ENCODE measurements around the gene SIPA1L3. TPM values are rescaled to one million over a fixed set of nuclear protein-coding genes. Genes with fewer than 3 reads are reported as not detected.

The SIPA1L3 gene
- total RNA-seq, 1 donor from 2014 or later: 63.2 TPM

- Histone ChIP-seq H3K27me3 (ENCODE audit: low read depth) (no peaks in the 10 kb centered on the region), H3K36me3 (no peaks in the 10 kb centered on the region), H3K4me3 (peak overlapping the region; percentile 49), H3K27ac (peak overlapping the region; percentile 81), H3K4me1 (peaks cover 14% of the 10 kb centered on the region), H3K9me3 (peaks cover 10% of the 10 kb centered on the region)
- DNase-seq (no peak), ATAC-seq (peak; percentile 12 to 36)
- intact Hi-C loops (cut with DNase I): no loop called here
- TF ChIP-seq CTCF (IDR thresholded peaks at IDR 0.05): no peak
Measured at GRCh38 chr19:37932985-37933936, 26.3 kb downstream of the SIPA1L3 start.

GRCh38 chr19:37933937-37934358, 26.9 kb downstream of the SIPA1L3 start:
- DNase-seq (no peak), ATAC-seq (no peak)
- TF ChIP-seq CTCF (IDR thresholded peaks at IDR 0.05): no peak
- Histone ChIP-seq H3K27ac (peak overlapping the region; percentile 81), H3K36me3 (no peaks in the 10 kb centered on the region), H3K27me3 (ENCODE audit: low read depth) (no peaks in the 10 kb centered on the region), H3K4me1 (peaks cover 14% of the 10 kb centered on the region), H3K9me3 (peaks cover 10% of the 10 kb centered on the region), H3K4me3 (peak overlapping the region; percentile 49)
- intact Hi-C loops (cut with DNase I): no loop called here

GRCh38 chr19:37935341-37935740, 28.3 kb downstream of the SIPA1L3 start:
- DNase-seq: no peak
- H3K9me3 ChIP-seq: peaks cover 10% of the 10 kb centered on the region
- no peaks in the 10 kb centered on the region for H3K36me3 ChIP-seq
- no peaks in the 10 kb centered on the region for H3K27me3 ChIP-seq (ENCODE audit: low read depth)
- H3K4me3 ChIP-seq: no peak overlapping the region
- no peak for ATAC-seq
- peaks cover 14% of the 10 kb centered on the region for H3K4me1 ChIP-seq
- H3K27ac ChIP-seq: no peak overlapping the region
- TF ChIP-seq CTCF (IDR thresholded peaks at IDR 0.05): no peak
- intact Hi-C loops (cut with DNase I): no loop called here

- DNase-seq: peak; percentile 57
- Histone ChIP-seq H3K27ac (no peak overlapping the region), H3K9me3 (peaks cover 10% of the 10 kb centered on the region), H3K27me3 (ENCODE audit: low read depth) (no peaks in the 10 kb centered on the region), H3K4me1 (peaks cover 14% of the 10 kb centered on the region), H3K4me3 (no peak overlapping the region), H3K36me3 (no peaks in the 10 kb centered on the region)
- peak; percentile 56 to 64 for ATAC-seq
- intact Hi-C loops (cut with DNase I): no loop called here
- no peak for TF ChIP-seq CTCF (IDR thresholded peaks at IDR 0.05)
Measured at GRCh38 chr19:37936166-37936565, 29.2 kb downstream of the SIPA1L3 start.

GRCh38 chr19:37936886-37937285, 29.9 kb downstream of the SIPA1L3 start:
- Histone ChIP-seq H3K4me3 (no peak overlapping the region), H3K36me3 (no peaks in the 10 kb centered on the region), H3K9me3 (peaks cover 10% of the 10 kb centered on the region), H3K27ac (no peak overlapping the region), H3K27me3 (ENCODE audit: low read depth) (no peaks in the 10 kb centered on the region), H3K4me1 (peaks cover 14% of the 10 kb centered on the region)
- ATAC-seq (no peak), DNase-seq (no peak)
- TF ChIP-seq CTCF (IDR thresholded peaks at IDR 0.05): no peak
- intact Hi-C loops (cut with DNase I): no loop called here
